BLaER1 treated with 17β-estradiol and CSF1 and Interleukin-3, amounts not matched to agents 10 nM and 100 nM (cell line): ENCODE measurements around the gene EPHA2.

ENCODE experiments used
- H3K27ac ChIP-seq, 11 experiments: shearing (Covaris generic); formaldehyde crosslinking; 2 replicates each; pipeline ENCODE4 v1.8.1; 2022
- H3K27me3 ChIP-seq, 11 experiments: shearing (Covaris generic); formaldehyde crosslinking; 2 replicates each; pipeline ENCODE4 v1.8.1; 2022
- H3K36me3 ChIP-seq, 11 experiments: shearing (Covaris generic); formaldehyde crosslinking; 2 replicates each; pipeline ENCODE4 v1.8.1; 2022
- H3K4me1 ChIP-seq, 10 experiments: shearing (Covaris generic); formaldehyde crosslinking; 2 replicates each; pipeline ENCODE4 v1.8.1; 2022
- H3K4me2 ChIP-seq, 11 experiments: shearing (Covaris generic); formaldehyde crosslinking; 2 replicates each; pipeline ENCODE4 v1.8.1; 2022
- H3K4me3 ChIP-seq, 10 experiments: shearing (Covaris generic); formaldehyde crosslinking; 2 replicates each; pipeline ENCODE4 v1.8.1; 2022
- H3K9ac ChIP-seq, 11 experiments: shearing (Covaris generic); formaldehyde crosslinking; 2 replicates each; pipeline ENCODE4 v1.8.1; 2022
- H3K9me3 ChIP-seq, 11 experiments: shearing (Covaris generic); formaldehyde crosslinking; replicated peaks in 1 of 11; 2 replicates each; pipeline ENCODE4 v1.8.1; 2022
- H4K20me1 ChIP-seq, 11 experiments: shearing (Covaris generic); formaldehyde crosslinking; 2 replicates each; pipeline ENCODE4 v1.8.1; 2022
- Cebpa-rat ChIP-seq, 11 experiments: shearing (Covaris generic); IDR thresholded peaks; 2 replicates each; pipeline ENCODE4 v1.8.1; 2022

Gene EPHA2

GRCh38 chr1:16122916-16123315 lies 33.0 kb downstream of the EPHA2 start:
- no peak overlapping the region for H3K27ac ChIP-seq
- peak in 10 of 11 experiments; percentile 67 to 98 (median 94); a peak in 18 of 22 replicates for TF ChIP-seq Cebpa-rat (IDR thresholded peaks at IDR 0.05)
- no peak overlapping the region for H3K9ac ChIP-seq
- no peaks in the 10 kb centered on the region for H3K9me3 ChIP-seq
- peaks cover 93 to 98% (median 97%) of the 10 kb centered on the region in 11 experiments for H3K27me3 ChIP-seq
- H3K4me2 ChIP-seq: peak overlapping the region; percentile 59 to 94 (median 81)
- peaks cover 0 to 59% (median 26%) of the 10 kb centered on the region in 11 experiments; a peak in 13 of 22 replicates for H4K20me1 ChIP-seq
- H3K4me1 ChIP-seq: peaks cover 34 to 68% (median 51%) of the 10 kb centered on the region in 10 experiments
- no peaks in the 10 kb centered on the region for H3K36me3 ChIP-seq
- H3K4me3 ChIP-seq: peak overlapping the region in 1 of 10 experiments; percentile 6; a peak in 2 of 20 replicates

GRCh38 chr1:16122350-16122881 lies 33.5 kb downstream of the EPHA2 start:
- peak overlapping the region; percentile 59 to 94 (median 81) for H3K4me2 ChIP-seq
- no peak overlapping the region for H3K9ac ChIP-seq

GRCh38 chr1:16120940-16121410 lies 34.9 kb downstream of the EPHA2 start:
- Histone ChIP-seq H3K4me1 (peaks cover 29 to 49% (median 39%) of the 10 kb centered on the region in 10 experiments), H3K4me3 (no peak overlapping the region), H4K20me1 (peaks cover 0 to 40% (median 17%) of the 10 kb centered on the region in 11 experiments; a peak in 13 of 22 replicates), H3K9me3 (no peaks in the 10 kb centered on the region), H3K27me3 (peaks cover 80 to 98% (median 95%) of the 10 kb centered on the region in 11 experiments), H3K36me3 (no peaks in the 10 kb centered on the region), H3K4me2 (no peak overlapping the region), H3K9ac (no peak overlapping the region), H3K27ac (no peak overlapping the region)
- TF ChIP-seq Cebpa-rat (IDR thresholded peaks at IDR 0.05): no peak

More at GRCh38 chr1:16122350-16122881, 33.5 kb downstream of the EPHA2 start:
- H4K20me1 ChIP-seq: peaks cover 0 to 55% (median 24%) of the 10 kb centered on the region in 11 experiments; a peak in 13 of 22 replicates
- no peak overlapping the region for H3K27ac ChIP-seq
- H3K27me3 ChIP-seq: peaks cover 93 to 98% (median 97%) of the 10 kb centered on the region in 11 experiments
- H3K4me1 ChIP-seq: peaks cover 34 to 63% (median 50%) of the 10 kb centered on the region in 10 experiments
- H3K4me3 ChIP-seq: peak overlapping the region in 1 of 10 experiments; percentile 6; a peak in 2 of 20 replicates
- no peaks in the 10 kb centered on the region for H3K36me3 ChIP-seq
- no peak for TF ChIP-seq Cebpa-rat (IDR thresholded peaks at IDR 0.05)
- H3K9me3 ChIP-seq: no peaks in the 10 kb centered on the region

- peaks cover 25 to 43% (median 33%) of the 10 kb centered on the region in 10 experiments for H3K4me1 ChIP-seq
- no peak overlapping the region for H3K9ac ChIP-seq
- TF ChIP-seq Cebpa-rat (IDR thresholded peaks at IDR 0.05): no peak
These were observed 35.5 kb downstream of the EPHA2 start for GRCh38 chr1:16120407-16120806.

GRCh38 chr1:16119926-16120325 lies 35.9 kb downstream of the EPHA2 start:
- Histone ChIP-seq H3K4me3 (no peak overlapping the region), H3K9ac (no peak overlapping the region), H3K4me2 (no peak overlapping the region), H4K20me1 (peaks cover 0 to 44% (median 17%) of the 10 kb centered on the region in 11 experiments; a peak in 12 of 22 replicates), H3K4me1 (peaks cover 24 to 39% (median 31%) of the 10 kb centered on the region in 10 experiments), H3K27me3 (peaks cover 71 to 98% (median 89%) of the 10 kb centered on the region in 11 experiments), H3K9me3 (no peaks in the 10 kb centered on the region), H3K36me3 (no peaks in the 10 kb centered on the region), H3K27ac (no peak overlapping the region)
- TF ChIP-seq Cebpa-rat (IDR thresholded peaks at IDR 0.05): no peak

More at GRCh38 chr1:16120407-16120806, 35.5 kb downstream of the EPHA2 start:
- Histone ChIP-seq H3K9me3 (no peaks in the 10 kb centered on the region), H3K4me2 (no peak overlapping the region), H3K36me3 (no peaks in the 10 kb centered on the region), H3K27me3 (peaks cover 75 to 98% (median 90%) of the 10 kb centered on the region in 11 experiments), H3K4me3 (no peak overlapping the region), H3K27ac (no peak overlapping the region), H4K20me1 (peaks cover 0 to 39% (median 17%) of the 10 kb centered on the region in 11 experiments; a peak in 12 of 22 replicates)

- Histone ChIP-seq H4K20me1 (peaks cover 0 to 47% (median 15%) of the 10 kb centered on the region in 11 experiments; a peak in 12 of 22 replicates), H3K27ac (no peak overlapping the region), H3K27me3 (peaks cover 67 to 98% (median 89%) of the 10 kb centered on the region in 11 experiments), H3K9ac (no peak overlapping the region), H3K4me2 (no peak overlapping the region), H3K9me3 (no peaks in the 10 kb centered on the region), H3K4me1 (peaks cover 19 to 35% (median 26%) of the 10 kb centered on the region in 10 experiments), H3K36me3 (no peaks in the 10 kb centered on the region), H3K4me3 (no peak overlapping the region)
- no peak for TF ChIP-seq Cebpa-rat (IDR thresholded peaks at IDR 0.05)
These were observed 36.4 kb downstream of the EPHA2 start for GRCh38 chr1:16119504-16119903.

GRCh38 chr1:16118706-16119105 lies 37.2 kb downstream of the EPHA2 start:
- no peak for TF ChIP-seq Cebpa-rat (IDR thresholded peaks at IDR 0.05)
- Histone ChIP-seq H3K9ac (no peak overlapping the region), H3K27ac (no peak overlapping the region), H3K9me3 (no peaks in the 10 kb centered on the region), H3K4me3 (no peak overlapping the region), H4K20me1 (peaks cover 0 to 47% (median 13%) of the 10 kb centered on the region in 11 experiments; a peak in 12 of 22 replicates), H3K4me1 (peaks cover 16 to 27% (median 20%) of the 10 kb centered on the region in 10 experiments), H3K4me2 (no peak overlapping the region), H3K27me3 (peaks cover 59 to 93% (median 81%) of the 10 kb centered on the region in 11 experiments), H3K36me3 (no peaks in the 10 kb centered on the region)

- H3K27ac ChIP-seq: no peak overlapping the region
- H3K9me3 ChIP-seq: no peaks in the 10 kb centered on the region
- TF ChIP-seq Cebpa-rat (IDR thresholded peaks at IDR 0.05): no peak
- H3K9ac ChIP-seq: no peak overlapping the region
- H4K20me1 ChIP-seq: peaks cover 0 to 49% (median 13%) of the 10 kb centered on the region in 11 experiments; a peak in 12 of 22 replicates
- H3K27me3 ChIP-seq: peaks cover 52 to 93% (median 75%) of the 10 kb centered on the region in 11 experiments
- no peak overlapping the region for H3K4me2 ChIP-seq
- H3K4me1 ChIP-seq: peaks cover 9 to 19% (median 12%) of the 10 kb centered on the region in 10 experiments
- no peaks in the 10 kb centered on the region for H3K36me3 ChIP-seq
- H3K4me3 ChIP-seq: no peak overlapping the region
These were observed 37.9 kb downstream of the EPHA2 start for GRCh38 chr1:16117936-16118335.

- Histone ChIP-seq H4K20me1 (peaks cover 0 to 50% (median 10%) of the 10 kb centered on the region in 11 experiments; a peak in 12 of 22 replicates), H3K27me3 (peaks cover 49 to 95% (median 74%) of the 10 kb centered on the region in 11 experiments), H3K4me1 (peaks cover 4 to 13% (median 6%) of the 10 kb centered on the region in 10 experiments), H3K9ac (no peak overlapping the region), H3K9me3 (no peaks in the 10 kb centered on the region), H3K4me2 (no peak overlapping the region), H3K27ac (no peak overlapping the region), H3K4me3 (no peak overlapping the region), H3K36me3 (no peaks in the 10 kb centered on the region)
- TF ChIP-seq Cebpa-rat (IDR thresholded peaks at IDR 0.05): no peak
These were observed 38.5 kb downstream of the EPHA2 start for GRCh38 chr1:16117369-16117768.
